Measurements from ENCODE around the gene HSF5. TPM values are rescaled to one million over a fixed set of nuclear protein-coding genes. Genes with fewer than 3 reads are reported as not detected.

Gene HSF5
- total and polyA plus RNA-seq, 2 of the 13 experiments (the other 11 are each of a cell fraction or from before 2014, with no cell fraction given), result not detected

GRCh38 chr17:58403311-58403710 is 84.9 kb downstream of the HSF5 start:
- Histone ChIP-seq H3K36me3 (replicated peaks in 1 of 2; ENCODE audit: control insufficient read depth in 1 of 2, insufficient read depth in 2 of 2, low read length in 2 of 2) (peaks cover 12 to 45% of the 10 kb centered on the region in 2 experiments), H4K20me1 (ENCODE audit: insufficient read depth, low read length) (peaks cover 12% of the 10 kb centered on the region; the same call in 1 of the 2 replicates), H3K79me2 (ENCODE audit: insufficient read depth, low read length) (peaks cover 98% of the 10 kb centered on the region), H3K27ac (ENCODE audit: extremely low read length, insufficient read depth, low read length) (no peak overlapping the region), H3K4me2 (ENCODE audit: low read depth, low read length) (no peak overlapping the region), H2AFZ (ENCODE audit: low read length) (no peak overlapping the region), H3K27me3 (ENCODE audit: control insufficient read depth in 1 of 2, insufficient read depth in 2 of 2, low read length in 2 of 2) (no peaks in the 10 kb centered on the region), H3K9me3 (ENCODE audit: low read length) (no peaks in the 10 kb centered on the region), H3K4me1 (ENCODE audit: insufficient read depth, low read length) (peaks cover 100% of the 10 kb centered on the region), H3K4me3 (replicated peaks in 1 of 3; ENCODE audit: insufficient read depth in 1 of 3, low read depth in 2 of 3, low read length in 3 of 3) (no peak overlapping the region), H3K9ac (ENCODE audit: insufficient read depth, low read depth, low read length) (no peak overlapping the region)
- BruUV-seq (replicated peaks), result no TSS peak
- intact Hi-C loops (cut with micrococcal nuclease; ENCODE audit: unreplicated experiment), result no loop called here
- in situ Hi-C loops (cut with HindIII; ENCODE audit: extremely low pct_ligation_motif_present, low pct_unique_long_range_greater_than_20kb), result no loop called here
- FAIRE-seq (no peak), ATAC-seq (no peak), DNase-seq (ENCODE audit: low spot score) (no peak)
- TF ChIP-seq PCBP1 (IDR thresholded peaks at IDR 0.05; ENCODE audit: borderline replicate concordance, low read depth, low read length), result no peak
- TF ChIP-seq ZNF407 (CRISPR knock-in tag; IDR thresholded peaks at IDR 0.05; ENCODE audit: not compliant biosample characterization), result no peak
- TF ChIP-seq, protein P1, sequence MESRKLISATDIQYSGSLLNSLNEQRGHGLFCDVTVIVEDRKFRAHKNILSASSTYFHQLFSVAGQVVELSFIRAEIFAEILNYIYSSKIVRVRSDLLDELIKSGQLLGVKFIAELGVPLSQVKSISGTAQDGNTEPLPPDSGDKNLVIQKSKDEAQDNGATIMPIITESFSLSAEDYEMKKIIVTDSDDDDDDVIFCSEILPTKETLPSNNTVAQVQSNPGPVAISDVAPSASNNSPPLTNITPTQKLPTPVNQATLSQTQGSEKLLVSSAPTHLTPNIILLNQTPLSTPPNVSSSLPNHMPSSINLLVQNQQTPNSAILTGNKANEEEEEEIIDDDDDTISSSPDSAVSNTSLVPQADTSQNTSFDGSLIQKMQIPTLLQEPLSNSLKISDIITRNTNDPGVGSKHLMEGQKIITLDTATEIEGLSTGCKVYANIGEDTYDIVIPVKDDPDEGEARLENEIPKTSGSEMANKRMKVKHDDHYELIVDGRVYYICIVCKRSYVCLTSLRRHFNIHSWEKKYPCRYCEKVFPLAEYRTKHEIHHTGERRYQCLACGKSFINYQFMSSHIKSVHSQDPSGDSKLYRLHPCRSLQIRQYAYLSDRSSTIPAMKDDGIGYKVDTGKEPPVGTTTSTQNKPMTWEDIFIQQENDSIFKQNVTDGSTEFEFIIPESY (CRISPR knock-in tag; IDR thresholded peaks at IDR 0.05), result peak; percentile 90
- TF ChIP-seq CEBPG (CRISPR knock-in tag; IDR thresholded peaks at IDR 0.05), result no peak
- WGBS (ENCODE audit: low lambda C conversion rate), result 93% methylated on average over 6 of the region's 6 CpGs
- CTCF ChIA-PET (ENCODE audit: low intra/inter-chr PET ratio, low total read pairs), result no interaction called here
- POLR2A ChIA-PET, result interaction anchor here (0.7 to 3.9 kb wide), 3 partner anchors 9 to 34 kb away, joined by 3 to 31 read pairs (median 11); partner anchors contain the start of gene RNF43

Measured in HepG2 (cell line).